Left colon (tissue), 2 donors: ENCODE measurements around the gene CLCF1. TPM values are rescaled to one million over a fixed set of nuclear protein-coding genes. Genes with fewer than 3 reads are reported as not detected.
A peak's percentile ranks its signal among the peaks of the same experiment; 100 is the strongest.
"Not testable (repeated sequence)": the region's sequence is repeated elsewhere in the genome, so short reads cannot be mapped to it uniquely, and the experiment has no call there.

Source experiments
- ATAC-seq: fragments of 200-7000 bp; cut with Tn5 transposase; one replicate; pipeline ENCODE4 v1.9.1; 2020; ENCODE audit warnings: mild to moderate bottlenecking, moderate library complexity
- DNase-seq, 2 donors: peaks; one replicate each; pipeline ENCODE4 v3.0.0-alpha.2; 2020
- intact Hi-C, 2 donors: fragments of 100-400 bp; cut with DNase I in 1 of 2; cut with micrococcal nuclease in 1 of 2; formaldehyde crosslinking; loops; one replicate each; pipeline versions ENCODE4 v1.11.2 to v1.14.0; 2022; cut with DNase I, micrococcal nuclease
- total RNA-seq, 2 donors: library from RNA; stranded (reverse); fragmentation: NEBNext Ultra II Directional; extraction: Animal tissue kit (Norgen Biotek cat#: 25700); gene quantifications; one replicate each; pipeline ENCODE4 v1.2.1, GENCODE V29; 2021
- donor health status: DM: no; HTN: no; CAD: no.
- donor health status: DM: yes; HTN: yes; CAD: no.

CLCF1 gene
- total RNA-seq, 2 donors from 2014 or later: 2.2 to 2.4 TPM

GRCh38 chr11:67320011-67320410, 53.4 kb downstream of the CLCF1 start:
- intact Hi-C loops: no loop called here
- ATAC-seq (no peak), DNase-seq (no peak)

GRCh38 chr11:67318876-67319275, 54.5 kb downstream of the CLCF1 start:
- intact Hi-C loops: loop anchor here in 1 of 2 donors (5.0 kb wide), 1 partner anchor 52 kb away; the partner anchor contains the start of gene GRK2
- not testable (repeated sequence) for ATAC-seq, DNase-seq

GRCh38 chr11:67317888-67318555, 55.4 kb downstream of the CLCF1 start:
- intact Hi-C loops: loop anchor here (2.0 to 5.0 kb wide), 2 partner anchors 51 to 55 kb away; partner anchors contain the start of gene GRK2 (in 1 of the 2)
- ATAC-seq: peak; percentile 57
- peak; percentile 50 to 66 for DNase-seq

- intact Hi-C loops: loop anchor here (2.0 to 5.0 kb wide), 2 partner anchors 50 to 55 kb away; partner anchors contain the start of gene GRK2 (in 1 of the 2)
- peak; percentile 77 for ATAC-seq
- peak; percentile 94 to 99 for DNase-seq
These were observed 56.1 kb downstream of the CLCF1 start for GRCh38 chr11:67317205-67317887.

GRCh38 chr11:67316882-67317204, 56.6 kb downstream of the CLCF1 start:
- intact Hi-C loops: loop anchor here (2.0 to 5.0 kb wide), 2 partner anchors 50 to 54 kb away; partner anchors contain the start of gene GRK2 (in 1 of the 2)
- no peak for DNase-seq
- no peak for ATAC-seq

GRCh38 chr11:67315325-67315909, 58.0 kb downstream of the CLCF1 start:
- intact Hi-C loops: loop anchor here in 1 of 2 donors (5.0 kb wide), 1 partner anchor 48 kb away; the partner anchor contains the start of gene GRK2
- ATAC-seq: no peak

GRCh38 chr11:67314218-67314617, 59.2 kb downstream of the CLCF1 start:
- intact Hi-C loops: no loop called here
- no peak for DNase-seq

More at GRCh38 chr11:67315325-67315909, 58.0 kb downstream of the CLCF1 start:
- DNase-seq: no peak

More at GRCh38 chr11:67314218-67314617, 59.2 kb downstream of the CLCF1 start:
- no peak for ATAC-seq

Other genes with a start within 250 kb of the CLCF1 start
- gene GRK2, start 107.1 kb downstream of the CLCF1 start, total RNA-seq: 100 to 1,000 TPM in 1 of 2 donors, 10 to 100 TPM in 1; 95.8 to 119 TPM
- gene ANKRD13D, start 84.3 kb downstream of the CLCF1 start, total RNA-seq: 10 to 100 TPM; 26.9 to 29.6 TPM
- gene SSH3, start 70.1 kb downstream of the CLCF1 start, total RNA-seq: 10 to 100 TPM; 74.9 to 79.3 TPM
- gene POLD4, start 20.1 kb downstream of the CLCF1 start, total RNA-seq: 100 to 1,000 TPM; 237 to 262 TPM
- gene RAD9A, start 18.4 kb upstream of the CLCF1 start, total RNA-seq: 10 to 100 TPM; 27.4 to 40.6 TPM
- 100 to 1,000 TPM; 214 to 243 TPM for gene PPP1CA, start 28.3 kb upstream of the CLCF1 start, total RNA-seq
- gene TBC1D10C, start 30.5 kb upstream of the CLCF1 start, total RNA-seq: 1 to 10 TPM; 3.0 to 4.2 TPM
- gene CARNS1, start 42.1 kb upstream of the CLCF1 start, total RNA-seq: 1 to 10 TPM in 1 of 2 donors, under 1 TPM in 1; 0.61 to 2.5 TPM
- 10 to 100 TPM; 45.3 to 47.4 TPM for gene RPS6KB2, start 54.9 kb upstream of the CLCF1 start, total RNA-seq
- 10 to 100 TPM in 1 of 2 donors, 1 to 10 TPM in 1; 7.1 to 11.2 TPM for gene PTPRCAP, start 64.1 kb upstream of the CLCF1 start, total RNA-seq
- gene CORO1B, start 69.9 kb upstream of the CLCF1 start, total RNA-seq: 100 to 1,000 TPM; 195 to 230 TPM
- gene GPR152, start 79.1 kb upstream of the CLCF1 start, total RNA-seq: not detected
- 1 to 10 TPM; 1.1 to 2.0 TPM for gene CABP4, start 81.8 kb upstream of the CLCF1 start, total RNA-seq
- gene TMEM134, start 95.7 kb upstream of the CLCF1 start, total RNA-seq: 10 to 100 TPM; 63.6 to 68.0 TPM
- 10 to 100 TPM; 31.4 to 49.6 TPM for gene AIP, start 109.4 kb upstream of the CLCF1 start, total RNA-seq
- 100 to 1,000 TPM in 1 of 2 donors, 10 to 100 TPM in 1; 82.0 to 108 TPM for gene PITPNM1, start 131.8 kb upstream of the CLCF1 start, total RNA-seq
- gene CDK2AP2, start 134.6 kb upstream of the CLCF1 start, total RNA-seq: 10 to 100 TPM; 79.5 to 86.2 TPM
- gene CABP2, start 149.8 kb upstream of the CLCF1 start, total RNA-seq: not detected
- gene GSTP1, start 210.2 kb upstream of the CLCF1 start, total RNA-seq: 100 to 1,000 TPM; 323 to 390 TPM
- 100 to 1,000 TPM; 292 to 377 TPM for gene NDUFV1, start 233.3 kb upstream of the CLCF1 start, total RNA-seq